ENCODE data around the gene HEMK1. TPM values are rescaled to one million over a fixed set of nuclear protein-coding genes. Genes with fewer than 3 reads are reported as not detected.
A peak's percentile ranks its signal among the peaks of the same experiment; 100 is the strongest.

The HEMK1 gene
- total RNA-seq, 3 donors from 2014 or later (not counting 1 experiment from before 2014, with no cell fraction given): 20.5 to 29.3 (median 28.2) TPM

GRCh38 chr3:50616770-50617095 lies 47.4 kb downstream of the HEMK1 start:
- Mint-ChIP-seq H3K27me3 (ENCODE audit: low read depth in 2 of 2) (no peaks in the 10 kb centered on the region), H3K36me3 (no peaks in the 10 kb centered on the region), H3K4me1 (peaks cover 59 to 71% of the 10 kb centered on the region in 2 donors), H3K4me3 (peak overlapping the region; percentile 92), H3K9me3 (no peaks in the 10 kb centered on the region), H3K27ac (peak overlapping the region; percentile 94 to 95)
- ATAC-seq (peak; percentile 76 to 88 (median 77)), DNase-seq (peak; percentile 95)
- intact Hi-C loops (cut with micrococcal nuclease): loop anchor here (1.0 to 5.0 kb wide), 7 partner anchors 36 to 1056 kb away; partner anchors contain the start of genes DCAF1, RBM15B and TEX264
- Histone ChIP-seq H3K4me3 (ENCODE audit: low read length) (peak overlapping the region; percentile 82), H3K36me3 (ENCODE audit: control insufficient read depth, insufficient read depth, low read length) (peaks cover 2% of the 10 kb centered on the region), H3K9me3 (ENCODE audit: control insufficient read depth, insufficient read depth, low read length) (no peaks in the 10 kb centered on the region), H3K27me3 (ENCODE audit: control insufficient read depth, insufficient read depth, low read length) (no peaks in the 10 kb centered on the region), H3K4me1 (ENCODE audit: control insufficient read depth, insufficient read depth, low read length) (peaks cover 82% of the 10 kb centered on the region), H3K27ac (ENCODE audit: low read length) (peak overlapping the region; percentile 59)
- under 1% methylated on average over 18 of the region's 22 CpGs for WGBS (ENCODE audit: insufficient coverage)
- no peak for TF ChIP-seq CTCF (IDR thresholded peaks at IDR 0.05)

- intact Hi-C loops (cut with micrococcal nuclease): loop anchor here (2.0 to 5.0 kb wide), 3 partner anchors 774 to 1055 kb away; partner anchors contain the start of genes DCAF1, RBM15B and TEX264
- Mint-ChIP-seq H3K4me1 (peaks cover 57 to 69% of the 10 kb centered on the region in 2 donors), H3K27me3 (ENCODE audit: low read depth in 2 of 2) (no peaks in the 10 kb centered on the region), H3K9me3 (no peaks in the 10 kb centered on the region), H3K4me3 (peak within 1 kb of the TSS; percentile 92), H3K27ac (peak within 1 kb of the TSS; percentile 94 to 95), H3K36me3 (no peaks in the 10 kb centered on the region)
- WGBS (ENCODE audit: insufficient coverage): under 1% methylated on average over 54 of the region's 58 CpGs
- peaks cover 82% of the 10 kb centered on the region for H3K4me1 ChIP-seq (ENCODE audit: control insufficient read depth, insufficient read depth, low read length)
- no peaks in the 10 kb centered on the region for H3K9me3 ChIP-seq (ENCODE audit: control insufficient read depth, insufficient read depth, low read length)
- DNase-seq: peak; percentile 40 to 60
- peak within 1 kb of the TSS; percentile 76 for H3K27ac ChIP-seq (ENCODE audit: low read length)
- TF ChIP-seq CTCF (IDR thresholded peaks at IDR 0.05): no peak
- peak in 2 of 3 donors; percentile 2 to 6 for ATAC-seq
- H3K36me3 ChIP-seq (ENCODE audit: control insufficient read depth, insufficient read depth, low read length): peaks cover 2% of the 10 kb centered on the region
- peak within 1 kb of the TSS; percentile 82 for H3K4me3 ChIP-seq (ENCODE audit: low read length)
- no peaks in the 10 kb centered on the region for H3K27me3 ChIP-seq (ENCODE audit: control insufficient read depth, insufficient read depth, low read length)
These were observed 47.9 kb downstream of the HEMK1 start, which contains the start of gene MAPKAPK3 for GRCh38 chr3:50617096-50617791. Gene MAPKAPK3 (plus strand): TSS chr3:50617151. CDS start chr3:50617566, 415 bp downstream.

- no peaks in the 10 kb centered on the region for H3K27me3 ChIP-seq (ENCODE audit: control insufficient read depth, insufficient read depth, low read length)
- H3K27ac ChIP-seq (ENCODE audit: low read length): peak overlapping the region; percentile 76
- no peak for TF ChIP-seq CTCF (IDR thresholded peaks at IDR 0.05)
- Mint-ChIP-seq H3K9me3 (no peaks in the 10 kb centered on the region), H3K27ac (peak overlapping the region; percentile 94 to 95), H3K36me3 (no peaks in the 10 kb centered on the region), H3K4me1 (peaks cover 55 to 70% of the 10 kb centered on the region in 2 donors), H3K27me3 (ENCODE audit: low read depth in 2 of 2) (no peaks in the 10 kb centered on the region), H3K4me3 (peak overlapping the region; percentile 92)
- H3K4me1 ChIP-seq (ENCODE audit: control insufficient read depth, insufficient read depth, low read length): peaks cover 82% of the 10 kb centered on the region
- 11% methylated on average over 5 of the region's 6 CpGs for WGBS (ENCODE audit: insufficient coverage)
- intact Hi-C loops (cut with micrococcal nuclease): loop anchor here (2.0 to 5.0 kb wide), 3 partner anchors 773 to 1054 kb away; partner anchors contain the start of genes DCAF1, RBM15B and TEX264
- peaks cover 6% of the 10 kb centered on the region for H3K36me3 ChIP-seq (ENCODE audit: control insufficient read depth, insufficient read depth, low read length)
- DNase-seq: no peak
- ATAC-seq: no peak
- no peaks in the 10 kb centered on the region for H3K9me3 ChIP-seq (ENCODE audit: control insufficient read depth, insufficient read depth, low read length)
- peak overlapping the region; percentile 82 for H3K4me3 ChIP-seq (ENCODE audit: low read length)
These were observed 48.7 kb downstream of the HEMK1 start for GRCh38 chr3:50617911-50618481.

All from natural killer cell (primary cell).